Measurements from ENCODE around the gene ENPP4.

The ENPP4 gene

GRCh38 chr6:46186583-46186982 lies 56.8 kb downstream of the ENPP4 start:
- CTCF ChIA-PET, result interaction anchor here (0.8 kb wide), 1 partner anchor 15 kb away, joined by 3 read pairs; no protein-coding TSS in a partner anchor
- DNase-seq (ENCODE audit: extremely low spot score), result no peak
- TF ChIP-seq FOXK2 (IDR thresholded peaks at IDR 0.05), result no peak
- no peak for TF ChIP-seq BHLHE40 (IDR thresholded peaks at IDR 0.05; ENCODE audit: borderline replicate concordance)
- TF ChIP-seq ZNF384 (IDR thresholded peaks at IDR 0.05), result no peak
- TF ChIP-seq HDGF (IDR thresholded peaks at IDR 0.05; ENCODE audit: borderline replicate concordance), result no peak
- no peak for TF ChIP-seq CTBP1 (IDR thresholded peaks at IDR 0.05; ENCODE audit: borderline replicate concordance)
- no peak for TF ChIP-seq SUZ12 (IDR thresholded peaks at IDR 0.05)
- no peak for TF ChIP-seq NFRKB (IDR thresholded peaks at IDR 0.05)
- TF ChIP-seq TARDBP (IDR thresholded peaks at IDR 0.05), result no peak
- no peak for TF ChIP-seq FOXM1 (IDR thresholded peaks at IDR 0.05; ENCODE audit: borderline replicate concordance)
- TF ChIP-seq ARNT (IDR thresholded peaks at IDR 0.05), result no peak
- TF ChIP-seq ELF4 (IDR thresholded peaks at IDR 0.05), result no peak
- no peak for TF ChIP-seq L3MBTL2 (conservative IDR thresholded peaks at IDR 0.05)
- no peak for TF ChIP-seq FOXA1 (IDR thresholded peaks at IDR 0.05)
- POLR2A ChIA-PET, result no interaction called here

GRCh38 chr6:46189726-46190125 lies 59.9 kb downstream of the ENPP4 start:
- no peak for DNase-seq (ENCODE audit: extremely low spot score)
- no peak for TF ChIP-seq NFRKB (IDR thresholded peaks at IDR 0.05)
- no peak for TF ChIP-seq TARDBP (IDR thresholded peaks at IDR 0.05)
- no peak for TF ChIP-seq FOXM1 (IDR thresholded peaks at IDR 0.05; ENCODE audit: borderline replicate concordance)
- TF ChIP-seq BHLHE40 (IDR thresholded peaks at IDR 0.05; ENCODE audit: borderline replicate concordance), result no peak
- CTCF ChIA-PET, result no interaction called here
- POLR2A ChIA-PET, result no interaction called here

GRCh38 chr6:46190889-46191288 lies 61.1 kb downstream of the ENPP4 start:
- TF ChIP-seq BHLHE40 (IDR thresholded peaks at IDR 0.05; ENCODE audit: borderline replicate concordance) (no peak), PKNOX1 (IDR thresholded peaks at IDR 0.05) (no peak), TARDBP (IDR thresholded peaks at IDR 0.05) (no peak), HDGF (IDR thresholded peaks at IDR 0.05; ENCODE audit: borderline replicate concordance) (no peak), LEF1 (IDR thresholded peaks at IDR 0.05; ENCODE audit: borderline replicate concordance) (no peak), ELF4 (IDR thresholded peaks at IDR 0.05) (no peak), FOXA1 (IDR thresholded peaks at IDR 0.05) (no peak), SP1 (IDR thresholded peaks at IDR 0.05) (no peak), NFRKB (IDR thresholded peaks at IDR 0.05) (no peak), FOXK2 (IDR thresholded peaks at IDR 0.05) (no peak), SUZ12 (IDR thresholded peaks at IDR 0.05) (no peak), ZNF384 (IDR thresholded peaks at IDR 0.05) (no peak)
- CTCF ChIA-PET, result no interaction called here
- POLR2A ChIA-PET, result no interaction called here
- DNase-seq (ENCODE audit: extremely low spot score), result no peak

- ChIA-PET POLR2A (no interaction called here), CTCF (interaction anchor here (1.3 kb wide), 1 partner anchor 31 kb away, joined by 3 read pairs; no protein-coding TSS in a partner anchor)
- no peak for DNase-seq (ENCODE audit: extremely low spot score)
- TF ChIP-seq TARDBP (IDR thresholded peaks at IDR 0.05) (no peak), PKNOX1 (IDR thresholded peaks at IDR 0.05) (no peak), FOXA1 (IDR thresholded peaks at IDR 0.05) (no peak), L3MBTL2 (conservative IDR thresholded peaks at IDR 0.05) (no peak), ELF4 (IDR thresholded peaks at IDR 0.05) (no peak), HDGF (IDR thresholded peaks at IDR 0.05; ENCODE audit: borderline replicate concordance) (no peak), ARNT (IDR thresholded peaks at IDR 0.05) (no peak), ZNF384 (IDR thresholded peaks at IDR 0.05) (no peak), FOXK2 (IDR thresholded peaks at IDR 0.05) (no peak), FOXM1 (IDR thresholded peaks at IDR 0.05; ENCODE audit: borderline replicate concordance) (no peak), SP1 (IDR thresholded peaks at IDR 0.05) (no peak), NFRKB (IDR thresholded peaks at IDR 0.05) (no peak)
Observed at GRCh38 chr6:46191961-46192360, 62.2 kb downstream of the ENPP4 start.
